NCI-H2196 treated with DMSO at 0.1 percent for 48 hours (cell line): ENCODE measurements around the gene KNG1.
"Not testable (repeated sequence)": the region's sequence is repeated elsewhere in the genome, so short reads cannot be mapped to it uniquely, and the experiment has no call there.

Experiments used
- DNase-seq: peaks from one replicate; lab custom pipeline; 2025; ENCODE audit not compliant: unreplicated experiment; lab: John Stamatoyannopoulos, UW

Gene KNG1

DNA sequence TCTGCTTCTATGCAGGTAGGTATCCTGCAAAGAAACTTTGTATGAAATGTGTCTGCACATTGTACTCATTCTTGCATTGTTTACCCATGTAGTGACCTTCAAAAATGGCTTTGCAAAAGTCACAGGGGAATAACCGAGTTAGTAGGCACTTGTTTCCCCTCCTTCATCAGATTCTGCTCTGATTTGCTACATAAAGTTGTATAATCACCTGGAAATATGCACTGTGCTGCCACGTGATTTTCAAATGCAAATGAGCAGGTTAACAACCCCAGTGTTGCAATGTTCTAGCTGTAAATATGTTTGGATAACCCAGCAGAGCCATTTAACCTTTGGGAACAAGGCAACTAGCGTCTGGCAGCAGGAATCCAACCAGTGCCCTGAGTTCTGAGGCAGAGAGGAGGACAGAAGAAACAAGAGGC lies at the start of gene KNG1:
TSS of gene KNG1 (plus strand) at position 321 of the 419 bp plus-strand sequence. CDS start 184 bp downstream, outside the sequence.
- DNase-seq, result no peak

- DNase-seq, result no peak
Measured at GRCh38 chr3:186668426-186668825, 48.7 kb upstream of the KNG1 start.

GRCh38 chr3:186669378-186670084 lies 47.6 kb upstream of the KNG1 start:
- no peak for DNase-seq

DNA sequence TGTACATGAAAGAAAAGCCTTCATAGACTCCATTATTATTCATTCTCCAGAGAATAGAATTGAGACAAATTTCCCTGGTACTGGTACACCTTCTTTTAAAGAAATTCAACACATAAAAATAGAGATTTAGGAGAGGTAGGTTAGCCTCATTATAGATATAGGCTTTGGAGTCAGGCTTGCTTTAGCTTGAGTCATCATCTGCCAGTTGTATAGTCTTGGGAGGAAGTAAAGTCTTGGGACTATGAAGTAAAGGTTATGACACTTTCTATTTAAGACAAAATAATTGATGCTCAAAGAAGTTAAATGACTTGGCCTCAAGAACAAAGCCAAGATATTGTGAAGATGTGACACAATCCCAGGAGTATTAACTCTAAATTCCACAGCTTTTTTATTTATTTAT lies 47.0 kb upstream of the KNG1 start:
- DNase-seq, result no peak

- no peak for DNase-seq
Measured at GRCh38 chr3:186671051-186671450, 46.1 kb upstream of the KNG1 start.

- no peak for DNase-seq
Measured at GRCh38 chr3:186678604-186679003, 38.6 kb upstream of the KNG1 start.

DNA sequence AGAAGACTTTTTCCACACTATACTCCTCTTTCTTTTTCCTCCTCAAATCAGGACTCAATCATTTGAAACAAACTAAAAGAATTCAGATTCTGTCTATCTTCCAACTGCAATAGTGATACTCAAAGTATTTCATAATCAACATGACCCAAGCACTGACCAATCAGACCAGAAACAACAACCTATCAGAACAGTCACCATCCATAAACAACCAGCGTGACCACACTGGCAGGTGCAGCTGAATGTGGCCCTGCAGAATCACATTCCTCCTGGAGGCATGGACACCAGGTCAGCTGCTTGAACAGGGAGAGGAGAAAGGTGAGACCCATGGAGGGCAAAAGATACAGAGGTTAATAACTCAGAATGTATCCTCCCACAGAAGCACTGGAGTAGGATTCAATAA lies 38.0 kb upstream of the KNG1 start:
- DNase-seq, result no peak

- no peak for DNase-seq
Measured at GRCh38 chr3:186680869-186681268, 36.3 kb upstream of the KNG1 start.

DNA sequence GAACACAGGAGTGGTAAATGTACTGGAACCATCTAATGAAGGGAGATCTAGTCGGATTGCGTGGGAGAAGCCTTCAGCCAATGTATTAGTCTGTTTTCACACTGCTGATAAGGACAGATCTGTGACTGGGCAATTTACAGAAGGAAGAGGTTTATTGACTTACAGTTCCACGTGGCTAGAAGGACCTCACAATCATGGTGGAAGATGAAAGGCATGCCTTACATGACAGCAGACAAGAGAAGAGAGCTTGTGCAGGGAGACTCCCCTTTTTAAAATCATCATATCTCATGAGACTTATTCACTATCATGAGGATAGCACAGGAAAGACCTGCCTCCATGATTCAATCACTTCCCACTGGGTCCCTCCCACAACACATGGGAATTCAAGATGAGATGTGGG lies 34.3 kb upstream of the KNG1 start:
- no peak for DNase-seq

DNA sequence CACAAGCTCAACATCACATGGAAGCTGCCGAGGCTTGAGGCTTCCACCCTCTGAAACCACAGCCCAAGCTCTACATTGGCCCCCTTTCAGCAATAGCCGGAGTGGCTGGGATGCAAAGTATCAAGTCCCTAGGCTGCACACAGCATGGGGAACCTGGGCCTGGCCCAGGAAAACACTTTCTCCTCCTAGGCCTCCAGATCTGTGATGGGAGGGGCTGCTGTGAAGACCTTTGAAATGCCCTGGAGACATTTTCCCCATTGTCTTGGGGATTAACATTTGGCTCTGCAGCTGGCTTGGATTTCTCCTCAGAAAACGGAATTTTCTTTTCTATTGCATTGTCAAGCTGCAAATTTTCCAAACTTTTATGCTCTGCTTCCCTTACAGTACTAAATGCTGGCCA lies 33.2 kb upstream of the KNG1 start:
- DNase-seq, result no peak

- not testable (repeated sequence) for DNase-seq
Measured at GRCh38 chr3:186686475-186686874, 30.7 kb upstream of the KNG1 start.

- no peak for DNase-seq
Measured at GRCh38 chr3:186687120-186687651, 30.0 kb upstream of the KNG1 start.

DNA sequence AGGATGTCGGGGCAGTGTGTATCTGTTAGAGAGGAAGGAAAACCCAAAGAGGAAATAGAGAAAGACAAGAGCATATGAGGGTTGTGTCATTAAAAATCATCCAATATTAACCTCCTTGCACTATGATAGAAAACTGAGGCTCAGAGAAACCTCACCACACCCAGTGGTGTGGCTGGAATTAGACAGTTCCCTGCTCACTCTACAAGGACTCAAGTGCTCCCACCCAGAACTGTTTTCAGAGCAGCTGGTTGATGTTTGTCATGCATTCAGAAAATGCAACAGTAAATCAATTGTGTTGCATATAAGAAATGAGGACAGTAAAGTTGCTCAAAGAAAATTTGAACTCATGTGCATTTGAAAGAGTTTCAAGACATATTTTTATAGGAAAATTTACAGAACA lies 26.9 kb upstream of the KNG1 start:
- not testable (repeated sequence) for DNase-seq

GRCh38 chr3:186691676-186692075 lies 25.5 kb upstream of the KNG1 start:
- no peak for DNase-seq

DNA sequence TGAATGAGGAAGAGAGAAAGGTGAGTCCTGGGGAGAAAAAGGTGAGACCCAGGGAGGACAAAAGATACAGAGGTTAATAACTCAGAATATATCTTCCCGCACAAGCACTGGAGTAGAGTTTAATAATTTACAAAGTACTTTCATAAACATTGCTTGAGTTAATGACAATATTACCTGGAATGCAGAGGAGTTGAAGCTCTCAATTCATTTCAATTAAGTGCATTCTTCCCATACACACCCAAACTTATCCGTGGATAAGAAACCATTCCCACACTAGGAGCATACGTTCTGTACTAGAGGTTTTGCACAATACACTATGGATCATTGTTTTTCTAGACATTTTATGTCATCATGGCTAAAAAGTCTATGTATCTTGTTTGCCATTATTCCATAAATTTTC lies 23.3 kb upstream of the KNG1 start:
- DNase-seq, result no peak

DNA sequence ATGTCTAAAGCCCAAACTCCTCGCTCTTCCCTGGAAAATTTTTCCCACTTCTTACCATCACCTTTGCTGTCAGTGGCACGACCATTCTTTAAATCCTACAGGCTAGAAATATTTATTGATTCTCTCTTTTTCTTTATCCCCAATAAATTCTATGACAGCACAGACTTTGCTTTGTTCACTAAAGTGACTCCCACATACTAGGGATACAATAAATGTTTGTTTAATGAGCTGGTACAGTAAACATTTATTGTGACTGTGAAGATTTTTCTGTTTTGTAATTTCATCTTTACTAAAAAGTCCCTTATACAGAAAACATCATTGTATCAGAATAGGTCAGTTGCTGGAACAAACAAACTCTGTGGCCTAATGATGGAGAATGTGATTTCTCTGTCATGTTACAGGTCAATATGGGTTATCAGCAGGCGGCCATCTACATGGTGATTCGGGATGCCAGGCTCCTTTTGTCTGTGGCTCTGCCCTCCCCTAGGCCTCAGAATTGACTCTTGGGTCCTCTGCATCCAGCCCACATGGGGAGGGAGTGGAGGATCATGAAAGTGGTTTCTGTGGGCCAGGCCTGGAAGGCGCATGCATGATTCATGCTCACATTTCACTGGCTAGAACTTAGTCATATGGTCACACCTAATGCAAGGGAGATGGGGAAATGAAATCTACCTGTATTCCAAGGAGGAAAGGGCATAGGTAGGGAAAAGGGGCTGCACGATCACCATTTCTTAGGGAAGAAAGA lies 22.7 kb upstream of the KNG1 start:
- DNase-seq, result no peak

DNA sequence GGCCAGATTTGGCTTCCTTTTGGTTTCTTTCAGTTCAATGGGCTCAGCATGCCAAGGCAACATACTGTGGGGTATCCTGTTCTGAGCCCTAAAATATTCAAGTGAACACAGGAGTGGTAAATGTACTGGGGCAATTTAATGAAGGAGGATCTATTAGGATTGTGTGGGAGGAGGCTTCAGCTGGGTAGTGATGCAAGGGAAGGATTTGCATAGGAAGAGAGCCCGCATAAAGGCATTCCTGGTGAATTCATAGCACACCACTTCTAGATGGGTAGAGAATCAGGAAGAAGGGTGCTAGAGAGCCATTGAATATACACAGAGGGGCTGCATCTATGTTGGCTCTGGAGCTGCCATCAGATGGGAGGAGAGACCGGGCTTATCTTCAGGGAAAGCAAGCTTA lies 20.6 kb upstream of the KNG1 start:
- DNase-seq, result no peak

DNA sequence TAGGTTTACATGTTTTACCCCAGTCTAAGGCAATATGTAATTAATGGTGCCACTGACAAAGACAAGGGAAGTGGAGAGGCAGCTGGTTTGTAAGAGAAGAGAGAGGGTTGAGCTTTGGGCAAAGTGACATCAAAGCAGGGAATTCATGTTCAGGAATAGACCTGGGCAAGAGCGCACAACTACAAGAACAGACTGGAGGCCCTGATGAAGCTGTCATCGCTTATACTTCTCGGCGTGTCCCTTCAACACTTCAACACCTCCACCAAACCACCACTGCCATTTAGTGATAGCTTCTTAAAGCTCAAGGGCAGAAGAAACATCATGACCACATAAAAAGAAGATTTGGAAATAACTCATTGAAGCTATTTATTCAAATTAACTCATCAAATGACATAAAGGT lies 19.6 kb upstream of the KNG1 start:
- no peak for DNase-seq

DNA sequence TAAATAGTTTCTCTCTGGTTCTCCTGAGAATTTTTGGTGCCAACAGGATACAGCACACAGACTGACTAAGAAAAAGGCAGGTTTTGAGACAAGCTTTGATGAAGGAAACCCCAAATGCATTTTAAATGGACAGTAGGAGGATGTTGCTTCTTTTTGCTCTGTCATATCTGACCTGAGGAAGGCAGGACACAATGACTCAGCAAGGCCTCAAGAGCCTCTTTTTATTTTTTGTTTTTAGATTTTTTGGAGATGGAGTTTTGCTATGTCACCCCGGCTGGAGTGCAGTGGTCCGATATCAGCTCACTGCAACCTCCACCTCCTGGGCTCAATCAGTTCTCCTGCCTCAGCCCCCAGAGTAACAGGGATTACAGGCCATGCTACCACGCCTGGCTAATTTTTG lies 16.9 kb upstream of the KNG1 start:
- no peak for DNase-seq

DNA sequence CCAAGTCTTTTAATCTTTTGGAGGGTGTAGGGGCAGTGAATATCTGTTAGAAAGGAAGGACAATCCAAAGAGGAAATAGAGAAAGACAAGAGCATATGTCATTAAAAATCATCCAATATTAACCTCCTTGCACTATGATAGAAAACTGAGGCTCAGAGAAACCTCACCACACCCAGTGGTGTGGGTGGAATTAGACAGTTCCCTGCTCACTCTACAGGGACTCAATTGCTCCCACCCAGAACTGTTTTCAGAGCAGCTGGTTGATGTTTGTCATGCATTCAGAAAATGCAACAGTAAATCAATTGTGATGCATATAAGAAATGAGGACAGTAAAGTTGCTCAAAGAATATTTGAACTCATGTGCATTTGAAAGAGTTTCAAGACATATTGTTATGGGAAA lies 14.7 kb upstream of the KNG1 start:
- not testable (repeated sequence) for DNase-seq

DNA sequence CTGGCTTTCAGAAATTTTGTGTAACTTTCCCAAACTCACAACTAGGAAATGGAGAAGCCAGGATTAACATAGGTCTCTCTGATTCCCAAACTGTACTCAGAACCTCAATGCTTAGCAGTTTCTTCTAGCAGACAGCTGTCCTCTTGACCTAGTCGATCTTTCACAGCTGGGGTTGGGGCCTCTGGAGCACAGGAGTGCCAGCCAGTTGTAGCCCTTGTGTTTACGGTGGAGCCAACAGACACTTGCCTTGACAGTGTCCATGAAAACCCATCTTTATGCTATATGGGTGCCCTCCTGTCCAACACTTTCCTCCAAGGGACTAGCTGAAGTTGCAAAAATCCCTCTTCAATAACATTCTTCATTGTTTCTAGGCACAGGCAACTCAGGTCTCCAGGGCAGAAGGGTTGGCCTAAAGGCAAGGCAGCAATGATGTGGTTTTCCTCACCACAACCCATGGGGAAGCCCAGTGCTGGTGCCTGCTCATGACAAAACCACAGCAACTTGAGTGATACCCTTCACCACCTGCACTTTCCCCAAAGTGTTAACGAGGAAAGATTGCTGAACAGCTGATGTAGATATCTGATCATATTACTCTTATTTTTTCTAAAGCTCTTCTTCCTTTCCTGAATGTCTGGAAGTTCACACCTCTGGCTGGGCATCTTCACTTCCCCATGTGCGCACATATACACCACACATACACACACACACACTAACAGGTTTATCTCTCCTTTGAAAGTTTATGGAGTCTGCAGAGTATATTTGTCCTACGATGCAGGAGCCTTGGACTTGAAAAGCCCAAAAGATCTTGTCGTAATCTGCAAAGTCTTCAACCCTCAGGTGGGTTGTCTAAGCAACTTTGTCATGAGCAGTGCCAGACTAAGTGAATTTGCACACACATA lies 11.0 kb upstream of the KNG1 start:
- DNase-seq, result no peak
